NCI-H226 (cell line): Measurements from ENCODE around the gene RPS6KA3.
A peak's percentile ranks its signal among the peaks of the same experiment; 100 is the strongest.
"Not testable (repeated sequence)": the region's sequence is repeated elsewhere in the genome, so short reads cannot be mapped to it uniquely, and the experiment has no call there.

ENCODE experiments used
- DNase-seq: peaks from one replicate; pipeline ENCODE4 v3.0.0-alpha.2; 2015

Gene RPS6KA3

DNA sequence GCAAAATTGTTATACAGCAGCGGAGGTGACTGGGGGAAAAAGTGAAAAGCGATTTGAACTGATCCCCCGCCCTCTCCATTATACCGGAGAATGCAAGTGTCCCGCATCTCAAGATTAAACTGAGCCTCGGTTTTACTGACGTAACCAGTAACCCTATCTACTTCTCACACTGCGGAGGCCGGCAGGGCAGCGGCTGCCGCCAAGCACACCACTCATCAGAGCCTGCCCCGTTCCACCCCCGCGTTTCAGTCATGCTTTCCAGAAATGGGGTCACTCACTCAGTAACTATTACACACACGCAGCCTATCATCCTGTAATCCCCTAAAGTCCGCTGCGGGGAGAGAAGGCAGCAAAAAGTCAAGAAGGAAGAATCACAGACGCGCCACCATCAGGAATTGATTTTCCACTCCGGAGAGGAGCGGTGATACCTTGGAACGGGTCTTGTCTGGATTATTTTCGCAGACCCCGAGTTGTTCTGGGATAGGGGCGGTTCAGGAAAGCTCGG, 1.4 kb downstream of the RPS6KA3 start:
- DNase-seq = peak; percentile 82

DNA sequence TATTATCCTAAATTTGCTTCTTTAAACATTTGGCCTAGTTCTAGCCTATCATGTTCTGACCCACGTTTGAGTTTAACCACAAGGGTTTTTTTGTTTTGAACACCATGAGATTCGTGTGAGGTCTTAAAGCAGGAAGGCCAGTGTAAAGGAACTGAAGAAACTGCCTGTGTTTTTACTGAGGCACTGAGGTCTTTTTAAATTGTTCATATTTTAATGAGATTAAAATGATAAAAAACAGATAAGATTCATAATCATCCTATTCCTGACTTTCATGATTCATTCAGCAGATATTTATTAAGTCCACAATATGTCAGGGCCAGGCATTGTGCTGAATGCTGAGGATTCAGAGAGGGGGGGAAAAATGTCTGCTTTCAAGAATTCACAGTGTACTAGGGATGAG, 3.2 kb downstream of the RPS6KA3 start:
- DNase-seq = peak; percentile 68

DNA sequence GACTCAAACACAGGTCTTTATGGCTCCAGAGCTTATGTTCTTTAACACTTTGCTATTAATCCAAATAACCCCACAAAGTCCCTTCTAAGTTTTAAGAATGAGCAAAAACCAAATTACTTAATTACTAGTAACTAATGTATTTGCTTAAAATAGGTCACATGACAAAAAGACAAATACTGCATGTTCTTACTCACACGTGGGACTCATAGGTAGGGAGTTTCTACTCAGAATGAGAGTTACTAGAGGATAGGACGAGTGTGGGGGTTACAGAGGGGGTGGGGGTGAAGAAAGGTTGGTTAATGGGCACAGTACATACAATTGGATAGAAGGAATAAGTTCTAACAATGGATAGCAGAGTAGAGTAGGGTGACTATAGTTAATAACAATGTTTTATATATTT, 5.8 kb downstream of the RPS6KA3 start:
- DNase-seq = no peak

DNA sequence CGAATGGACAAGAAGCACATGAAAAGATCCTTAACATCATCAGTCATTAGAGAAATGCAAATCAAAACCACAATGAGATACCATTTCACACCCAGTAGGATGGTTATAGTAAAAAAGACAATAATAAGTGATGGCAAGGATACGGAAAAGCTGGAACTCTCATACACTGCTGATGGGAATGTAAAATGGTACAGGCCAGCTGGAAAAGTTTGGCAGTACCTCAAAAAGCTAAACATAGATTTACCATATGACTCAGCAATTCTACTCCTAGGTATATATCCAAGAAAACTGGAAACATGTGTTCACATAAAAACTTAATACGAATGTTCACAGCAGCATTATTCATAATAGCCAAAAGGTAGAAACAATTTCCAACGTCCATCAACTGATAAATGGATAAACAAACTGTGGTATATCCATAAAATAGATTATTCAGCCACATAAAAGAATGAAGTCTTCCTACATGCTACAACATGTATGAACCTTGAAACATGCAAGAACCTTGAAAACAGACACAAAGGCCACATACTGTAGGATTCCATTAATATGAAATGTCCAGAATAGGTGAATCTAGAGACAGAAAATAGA, 11.9 kb downstream of the RPS6KA3 start:
- no peak for DNase-seq

DNA sequence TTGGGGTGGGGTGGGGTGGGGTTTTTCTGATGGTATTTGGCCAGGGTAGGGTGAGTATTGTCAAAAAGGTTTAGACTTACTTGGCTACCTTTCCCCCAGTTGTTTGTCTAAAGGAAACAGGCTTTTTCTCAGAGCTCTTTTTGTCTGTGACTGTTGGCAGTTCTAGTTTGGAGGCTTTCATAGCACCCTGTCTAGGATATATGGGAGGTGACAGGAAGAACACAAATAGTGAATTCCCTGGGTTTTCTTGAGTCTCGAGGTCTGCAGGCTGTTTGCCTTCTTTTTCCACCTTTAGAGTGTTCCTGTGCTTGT, 13.5 kb downstream of the RPS6KA3 start:
- DNase-seq = no peak

DNA sequence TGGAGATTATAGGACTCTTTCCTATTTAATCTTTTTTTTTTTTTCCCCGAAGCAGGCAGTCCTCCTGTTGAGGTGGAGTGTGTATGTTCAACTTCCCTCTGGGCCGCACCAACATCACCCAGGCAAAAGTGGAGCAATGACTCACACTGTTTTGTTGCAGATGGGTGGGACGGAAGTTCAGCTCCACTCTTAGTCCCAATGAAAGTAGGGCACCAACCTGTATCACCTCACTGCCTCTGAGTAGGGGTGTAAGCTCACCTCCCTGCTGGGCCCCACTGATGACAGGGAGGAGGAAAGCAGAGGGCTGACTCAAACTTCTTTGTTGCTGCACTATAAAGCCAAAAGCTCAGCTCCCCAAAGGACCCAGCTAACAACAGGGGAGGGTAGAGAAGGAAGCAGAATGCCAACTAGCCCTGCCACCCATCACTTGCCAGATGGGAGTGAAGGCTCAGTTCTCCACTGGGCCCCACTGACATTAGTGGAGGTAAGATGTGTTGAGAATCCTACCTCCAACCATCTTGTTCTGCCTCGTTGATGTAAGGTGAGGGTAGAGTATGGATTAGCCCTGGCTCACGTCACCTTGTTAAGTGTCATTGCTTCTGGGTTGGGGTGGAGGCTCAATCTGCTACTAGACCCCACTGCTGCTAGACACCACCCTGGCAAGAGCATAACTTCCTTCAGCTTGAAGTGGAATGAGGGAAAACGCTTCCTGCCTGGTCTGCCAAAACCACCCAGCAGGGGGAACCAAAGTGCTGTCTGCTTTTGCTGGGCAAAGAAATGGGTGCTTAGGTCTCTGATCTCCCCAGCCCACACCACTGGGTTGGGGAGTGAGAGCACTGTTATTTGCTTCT, 14.1 kb downstream of the RPS6KA3 start:
- DNase-seq = peak; percentile 55

DNA sequence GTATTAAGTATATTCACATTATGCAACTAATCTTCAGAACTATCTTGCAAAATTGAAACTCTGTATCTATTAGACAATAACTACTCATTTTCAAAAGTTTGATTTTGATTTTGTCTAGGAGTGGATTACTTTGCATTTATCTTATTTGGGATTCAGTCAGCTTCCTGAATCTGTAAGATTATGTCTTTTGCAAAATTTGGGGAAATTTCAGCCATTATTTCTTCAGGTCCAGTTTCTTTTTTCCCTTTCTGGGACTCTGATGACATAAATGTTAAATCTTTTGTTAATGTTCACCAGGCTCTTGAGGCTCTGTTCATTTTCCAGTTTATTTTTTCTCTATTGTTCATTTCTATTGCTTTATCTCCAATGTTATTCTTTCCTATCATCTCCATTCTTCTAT, 15.0 kb downstream of the RPS6KA3 start:
- no peak for DNase-seq

DNA sequence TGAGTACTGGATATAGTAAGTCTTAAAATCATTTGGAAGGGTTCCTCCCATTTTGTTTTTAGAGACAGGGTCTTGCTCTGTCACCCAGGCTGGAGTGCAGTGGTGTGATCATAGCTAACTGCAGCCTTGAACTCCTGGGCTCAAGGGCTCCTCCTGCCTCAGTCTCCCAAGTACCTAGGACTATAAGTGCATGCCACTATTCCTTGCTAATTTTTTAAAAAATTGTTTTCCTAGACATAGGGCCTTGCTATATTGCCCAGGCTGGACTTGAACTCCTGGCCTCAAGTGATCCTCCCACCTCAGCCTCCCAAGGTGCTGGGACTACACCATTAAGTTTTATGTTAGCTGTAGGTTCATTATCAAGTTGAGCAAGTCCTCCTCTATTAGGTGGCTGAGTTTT, 16.6 kb downstream of the RPS6KA3 start:
- DNase-seq = not testable (repeated sequence)

DNA sequence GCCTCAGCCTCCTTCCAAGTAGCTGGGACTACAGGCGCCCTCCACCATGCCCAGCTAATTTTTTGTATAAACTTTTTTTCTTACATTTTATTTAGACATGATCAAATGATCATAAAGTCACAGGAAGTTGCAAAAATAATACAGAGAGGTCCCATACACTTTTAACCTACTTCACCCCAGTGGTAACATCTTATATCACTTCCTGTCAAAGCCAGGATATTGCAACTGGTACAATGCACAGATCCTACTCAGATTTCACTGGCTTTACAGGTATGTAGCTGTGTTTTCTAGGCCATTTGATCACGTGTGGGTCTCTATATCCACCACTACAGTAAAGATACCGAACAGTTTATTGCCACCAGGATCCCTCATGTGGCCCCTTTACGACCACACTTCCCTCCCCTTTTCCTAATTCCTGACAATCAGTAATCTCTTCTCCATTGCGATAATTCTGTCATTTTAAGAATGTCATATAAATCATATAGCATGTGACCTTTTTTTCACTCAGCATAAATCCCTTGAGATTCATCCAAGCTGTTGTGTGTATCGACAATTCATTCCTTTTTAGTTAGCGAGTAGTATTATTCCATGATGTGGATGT, 18.0 kb downstream of the RPS6KA3 start:
- no peak for DNase-seq

DNA sequence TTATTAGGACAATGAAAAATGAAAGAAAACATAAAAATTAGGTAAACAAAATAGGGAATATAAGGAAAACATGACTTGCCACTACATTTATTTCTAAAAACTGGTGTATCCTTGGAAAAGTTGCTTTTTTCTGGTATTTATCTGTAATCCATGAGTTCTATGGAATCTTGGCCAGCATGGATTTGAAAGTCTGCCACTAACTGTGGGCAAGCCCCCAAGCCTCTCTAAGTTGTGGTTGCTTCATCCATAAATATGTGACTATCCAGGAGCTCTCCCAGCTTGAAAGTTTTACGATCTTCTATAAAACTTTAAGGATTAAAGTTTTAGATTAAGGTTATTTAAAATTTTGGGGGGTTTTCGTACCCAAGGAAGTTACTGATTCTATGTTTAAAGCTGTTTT, 21.8 kb downstream of the RPS6KA3 start:
- DNase-seq = no peak

DNA sequence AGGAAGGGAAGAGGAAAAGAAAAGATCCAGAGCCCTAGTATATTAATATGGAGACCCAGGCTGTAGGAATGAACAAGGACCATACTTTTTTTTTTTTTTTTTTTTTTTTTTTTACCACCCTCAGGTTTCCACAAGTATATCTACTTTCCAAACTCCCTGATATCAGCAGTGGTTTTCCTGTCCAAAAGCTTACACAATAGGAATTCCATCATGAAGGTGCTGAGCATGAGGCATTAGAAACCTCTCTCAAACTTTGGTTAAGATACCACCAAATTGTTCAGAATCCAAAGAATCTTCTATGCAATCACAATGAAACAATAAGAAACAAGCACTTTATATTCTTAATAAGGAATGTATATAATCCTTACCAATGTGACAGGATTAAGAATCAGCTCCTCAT, 26.5 kb downstream of the RPS6KA3 start:
- peak; percentile 76 for DNase-seq

DNA sequence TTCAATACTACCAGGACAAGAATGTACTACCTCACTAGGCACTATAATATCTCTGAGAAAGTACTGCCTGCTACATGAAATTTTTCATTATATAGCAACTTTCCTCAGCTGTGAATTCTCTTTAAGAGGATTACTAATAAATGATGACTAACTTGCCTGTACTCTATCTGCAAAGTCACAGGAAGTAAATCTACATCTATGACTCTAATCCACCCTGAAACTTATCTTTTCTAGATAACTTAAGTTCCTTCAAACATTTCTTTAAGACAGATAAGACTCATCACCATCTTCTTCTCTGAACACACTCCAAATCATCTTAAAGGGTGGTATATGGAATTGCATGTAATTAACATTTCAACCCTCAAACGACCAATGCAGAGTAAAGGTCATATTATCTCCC, 28.8 kb downstream of the RPS6KA3 start:
- peak; percentile 56 for DNase-seq

DNA sequence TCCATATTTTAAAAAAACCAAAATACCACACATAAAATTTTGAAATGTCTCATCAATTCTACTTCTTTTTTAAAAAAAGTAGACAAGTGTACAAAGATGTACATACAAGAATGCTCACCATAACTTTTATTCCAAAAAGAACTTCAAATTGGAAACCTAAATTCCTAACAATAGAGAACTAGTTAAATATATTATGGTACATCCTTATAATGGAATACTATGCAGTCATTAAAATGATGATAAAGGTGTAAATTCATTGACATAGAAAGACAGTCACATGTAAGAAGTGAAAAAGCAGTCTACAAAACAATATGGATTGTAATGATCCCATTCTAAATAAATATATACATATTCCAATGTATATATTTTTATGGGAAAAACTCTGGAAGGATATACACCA, 31.0 kb downstream of the RPS6KA3 start:
- DNase-seq = no peak

DNA sequence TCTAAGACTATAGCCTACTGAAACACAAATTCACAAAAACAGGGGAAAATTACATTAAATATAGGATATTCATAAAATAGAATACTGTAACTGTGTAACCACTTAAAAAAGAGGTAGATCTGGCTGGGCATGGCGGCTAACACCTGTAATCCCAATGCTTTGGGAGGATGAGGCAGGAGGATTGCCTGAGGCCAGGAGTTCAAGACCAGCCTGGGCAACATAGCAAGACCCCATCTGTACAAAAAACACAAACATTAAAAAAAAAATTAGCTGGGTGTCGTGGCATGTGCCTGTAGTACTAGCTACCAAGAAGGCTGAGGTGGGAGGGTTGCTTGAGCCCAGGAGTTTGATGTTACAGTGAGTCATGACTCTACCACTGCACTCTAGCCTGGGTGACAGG, 33.4 kb downstream of the RPS6KA3 start:
- no peak for DNase-seq

DNA sequence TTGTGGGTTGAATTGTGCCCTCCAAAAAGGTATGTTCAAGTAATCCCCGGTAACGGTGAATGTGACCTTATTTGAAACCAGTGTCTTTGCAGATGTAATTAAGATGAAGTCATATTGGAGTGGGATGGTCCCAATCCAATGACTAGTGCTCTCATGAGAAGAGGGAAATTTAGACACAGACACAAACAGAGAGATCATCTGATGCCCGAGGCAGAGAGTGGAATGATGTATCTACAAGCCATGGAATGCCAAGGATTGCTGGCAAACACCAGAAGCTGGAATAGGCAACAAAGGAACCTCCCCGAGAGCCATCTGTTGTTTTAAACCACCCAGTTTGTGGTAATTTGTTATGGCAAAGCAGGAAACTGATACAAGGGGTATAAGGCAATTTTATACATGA, 35.1 kb downstream of the RPS6KA3 start:
- DNase-seq = no peak

DNA sequence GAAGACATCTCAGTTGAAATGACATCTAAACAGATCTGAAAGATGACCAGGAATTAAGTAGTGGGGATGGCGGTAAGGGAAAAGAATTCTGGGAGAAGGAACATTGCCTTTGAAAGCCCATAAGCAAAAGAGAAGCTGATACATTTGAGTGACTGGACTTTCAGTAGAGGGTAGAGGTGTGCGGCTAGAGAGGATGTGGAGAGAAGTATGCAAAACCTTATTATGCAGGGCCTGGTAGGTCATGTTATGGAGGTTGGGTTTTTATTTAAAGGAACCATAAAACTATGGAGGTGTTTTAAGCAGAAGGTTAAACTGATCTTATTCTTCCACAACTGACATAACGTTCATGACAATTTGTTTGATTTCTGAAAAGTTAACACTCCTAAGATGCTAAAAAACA, 36.3 kb downstream of the RPS6KA3 start:
- no peak for DNase-seq

DNA sequence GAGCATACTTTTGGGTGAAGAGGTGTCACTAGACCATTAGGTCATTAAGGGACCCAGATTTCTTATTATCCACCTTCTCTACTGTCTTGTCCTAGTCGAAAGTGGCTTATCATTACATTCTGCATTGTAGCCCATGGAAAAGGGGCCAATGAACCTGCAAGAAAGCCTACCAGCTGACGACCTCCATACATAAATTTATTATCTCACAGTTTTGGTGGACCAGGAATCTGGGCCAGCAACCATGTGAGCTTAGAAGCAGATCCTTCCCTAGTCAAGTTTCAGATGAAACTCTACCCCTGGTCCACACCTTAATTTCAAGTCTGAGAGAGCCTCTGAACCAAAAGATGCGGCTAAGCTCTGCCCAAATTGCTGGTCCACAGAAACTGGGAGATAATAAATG, 37.6 kb downstream of the RPS6KA3 start:
- no peak for DNase-seq

DNA sequence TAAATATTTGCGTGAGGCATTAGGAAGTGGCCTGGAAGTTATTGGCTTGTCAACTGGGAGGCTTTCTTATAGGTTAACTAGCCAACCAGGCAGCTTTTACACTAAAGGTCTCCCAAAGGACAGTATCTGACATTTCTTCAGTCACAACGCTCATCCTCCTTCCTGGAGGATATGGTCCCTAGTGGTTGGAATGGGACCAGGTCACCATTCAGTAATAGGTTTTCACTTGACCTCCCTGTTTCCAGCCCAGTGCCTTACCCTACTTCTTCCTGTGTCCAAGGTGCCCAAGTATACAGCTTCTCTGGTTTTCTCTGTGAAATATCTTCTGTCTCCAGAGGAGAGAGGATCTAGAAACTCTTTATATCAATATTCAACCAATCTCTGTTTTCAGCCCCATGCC, 38.5 kb downstream of the RPS6KA3 start:
- DNase-seq = no peak

DNA sequence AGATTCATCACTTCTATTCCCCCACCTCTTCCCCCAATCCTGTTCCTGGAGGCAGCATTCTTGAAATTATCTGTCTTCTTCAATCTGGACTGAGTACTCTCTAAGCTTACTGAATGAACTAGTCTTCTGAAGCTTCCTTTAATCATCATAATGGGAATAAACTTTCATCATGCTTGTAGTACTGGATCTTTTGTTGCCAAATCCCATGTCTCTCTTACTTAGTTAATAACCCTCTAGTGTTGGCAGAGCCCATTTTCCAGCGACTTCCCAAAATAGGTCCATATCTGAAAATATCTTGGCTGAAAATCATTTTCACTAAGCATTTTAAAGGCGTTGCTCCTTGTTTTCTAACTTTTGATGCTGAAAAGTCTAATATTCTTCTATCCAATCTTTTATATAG, 39.6 kb downstream of the RPS6KA3 start:
- DNase-seq = no peak

DNA sequence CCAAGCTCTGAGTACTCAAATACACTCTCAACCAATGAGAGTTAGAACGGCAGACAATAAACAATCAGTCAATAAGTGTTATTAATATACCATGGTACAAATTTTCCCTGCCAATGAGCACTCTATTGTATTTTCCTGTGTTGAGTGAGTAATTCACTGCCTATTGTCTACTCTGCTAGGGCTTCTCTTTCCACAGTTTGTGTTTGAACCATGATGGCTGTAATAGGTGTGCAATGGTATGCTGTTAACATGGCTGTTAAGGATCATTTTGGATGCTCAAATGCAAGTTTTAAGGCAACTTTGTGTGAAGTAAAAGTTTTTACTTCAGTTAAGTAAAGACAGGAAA, 41.2 kb downstream of the RPS6KA3 start:
- DNase-seq = no peak

DNA sequence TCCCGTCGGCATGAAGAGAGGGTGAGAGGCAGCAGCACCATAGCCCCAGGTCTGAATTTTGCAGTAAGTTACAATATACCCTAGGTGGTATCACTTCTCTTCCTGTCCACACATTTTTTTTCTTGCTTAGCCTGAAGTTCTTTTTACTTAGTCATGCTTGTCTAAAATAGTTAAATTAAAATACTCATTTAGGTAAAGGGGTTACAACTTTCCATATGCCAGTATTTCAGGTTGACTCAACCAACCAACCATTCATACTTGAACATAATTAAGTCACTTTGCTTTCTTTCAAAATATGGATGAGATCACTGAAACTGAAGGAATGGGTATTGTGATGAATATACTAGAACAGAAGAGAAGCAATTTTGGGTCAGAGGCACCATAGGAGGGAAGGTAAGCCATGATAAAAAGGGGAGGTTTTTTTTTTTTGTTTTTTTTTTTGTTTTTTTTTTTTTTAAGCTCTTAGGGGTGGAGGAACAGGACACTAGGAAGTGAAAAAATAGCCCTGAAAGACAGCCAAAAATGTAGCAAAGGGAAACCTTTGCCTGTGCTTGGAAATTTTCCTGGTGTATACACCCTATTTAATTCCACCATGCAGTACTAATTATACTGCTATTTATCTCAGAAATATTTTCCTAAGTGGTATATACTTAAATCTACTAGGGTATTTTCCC, 41.8 kb downstream of the RPS6KA3 start:
- peak; percentile 17 for DNase-seq

DNA sequence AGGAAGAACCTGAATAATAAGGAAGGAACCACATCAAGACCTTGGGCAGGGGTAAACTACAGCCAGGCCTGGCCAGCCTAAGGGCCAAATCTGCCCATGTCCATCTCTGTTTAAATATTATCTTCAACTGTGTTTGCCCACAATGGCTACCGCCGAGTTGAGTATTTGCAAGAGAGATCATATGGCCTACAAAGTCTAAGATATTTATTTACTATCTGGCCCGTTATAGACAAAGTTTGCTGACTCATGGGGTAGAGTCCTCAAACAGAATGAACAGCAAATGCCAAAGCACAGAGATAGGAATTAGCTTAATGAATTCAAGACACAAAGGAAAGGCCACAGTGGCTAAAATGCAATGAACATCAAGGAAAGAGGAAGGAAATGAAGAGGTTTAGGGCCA, 44.8 kb downstream of the RPS6KA3 start:
- DNase-seq = no peak

DNA sequence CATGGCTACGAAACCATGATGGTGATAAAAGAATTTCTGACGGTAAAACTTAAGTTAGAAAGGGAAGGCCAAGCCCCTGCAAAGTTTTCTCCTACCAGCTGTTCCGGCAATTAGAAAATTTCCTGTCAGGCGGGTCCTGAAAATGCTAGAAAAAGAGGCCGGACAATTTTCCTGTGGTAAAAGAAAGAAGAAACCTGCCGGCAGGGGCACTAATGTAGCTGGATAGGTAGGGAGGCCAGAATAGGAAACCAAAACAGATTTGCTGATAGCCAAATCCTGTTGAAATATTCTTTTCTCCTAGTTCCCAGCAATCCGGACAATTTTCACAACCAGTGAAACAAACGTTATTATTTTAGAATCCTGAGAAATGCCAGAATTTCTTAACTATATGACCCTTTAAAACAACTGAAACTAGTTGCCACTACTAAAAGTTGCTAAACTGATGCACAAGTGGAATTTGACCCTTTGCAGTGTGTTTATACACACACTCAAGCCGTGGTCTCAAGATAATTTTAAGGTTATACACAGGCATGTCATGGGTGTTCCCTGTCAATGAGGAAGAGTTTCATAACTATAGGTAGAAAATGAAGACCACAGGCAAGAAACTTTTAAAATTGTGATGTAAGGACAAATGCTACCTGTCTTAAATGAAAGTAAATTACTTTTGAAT, 47.7 kb downstream of the RPS6KA3 start:
- DNase-seq = no peak
